ENCODE data around the gene LRRC59.

Gene LRRC59

DNA sequence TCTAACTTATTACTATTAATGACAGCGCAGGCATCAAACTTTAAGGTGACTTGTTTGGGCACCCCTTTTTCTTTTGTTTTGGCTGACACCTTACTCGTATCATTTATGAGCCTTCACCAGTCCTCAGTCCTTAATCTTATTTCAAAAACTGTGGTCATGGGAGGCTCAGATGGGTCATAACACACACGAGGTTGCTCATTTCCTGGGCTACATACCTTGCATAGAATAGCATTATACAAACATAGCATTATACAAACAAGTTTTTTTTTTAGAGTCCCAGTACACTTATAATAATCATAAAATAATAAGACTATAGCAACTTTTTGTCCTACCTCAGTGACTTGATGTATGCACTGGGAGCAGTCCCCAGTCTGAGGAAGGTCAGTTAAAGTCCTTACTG, 17.5 kb upstream of the LRRC59 start:
- Histone ChIP-seq H3K36me3 (ENCODE audit: low read length) (no peaks in the 10 kb centered on the region), H3K9me2 (replicated peaks; ENCODE audit: insufficient read depth, low read length) (no peaks in the 10 kb centered on the region), H3K79me2 (ENCODE audit: insufficient read depth, low read length) (no peaks in the 10 kb centered on the region), H4K20me1 (ENCODE audit: low read depth, low read length) (no peaks in the 10 kb centered on the region), H3K4me2 (ENCODE audit: low read depth, low read length, poor library complexity, severe bottlenecking) (no peak overlapping the region), H3K4me3 (ENCODE audit: insufficient read depth, low read length, poor library complexity, severe bottlenecking) (no peak overlapping the region), H2AFZ (ENCODE audit: low read depth, low read length, severe bottlenecking) (no peak overlapping the region), H3K27me3 (ENCODE audit: low read length) (no peaks in the 10 kb centered on the region), H3K27ac (ENCODE audit: low read depth, low read length) (no peak overlapping the region), H3F3A (ENCODE audit: insufficient read depth) (no peaks in the 10 kb centered on the region), H3K9ac (ENCODE audit: low read length) (no peak overlapping the region), H3K9me3 (ENCODE audit: insufficient read depth, low read length) (no peaks in the 10 kb centered on the region)
- TF ChIP-seq, protein P1, sequence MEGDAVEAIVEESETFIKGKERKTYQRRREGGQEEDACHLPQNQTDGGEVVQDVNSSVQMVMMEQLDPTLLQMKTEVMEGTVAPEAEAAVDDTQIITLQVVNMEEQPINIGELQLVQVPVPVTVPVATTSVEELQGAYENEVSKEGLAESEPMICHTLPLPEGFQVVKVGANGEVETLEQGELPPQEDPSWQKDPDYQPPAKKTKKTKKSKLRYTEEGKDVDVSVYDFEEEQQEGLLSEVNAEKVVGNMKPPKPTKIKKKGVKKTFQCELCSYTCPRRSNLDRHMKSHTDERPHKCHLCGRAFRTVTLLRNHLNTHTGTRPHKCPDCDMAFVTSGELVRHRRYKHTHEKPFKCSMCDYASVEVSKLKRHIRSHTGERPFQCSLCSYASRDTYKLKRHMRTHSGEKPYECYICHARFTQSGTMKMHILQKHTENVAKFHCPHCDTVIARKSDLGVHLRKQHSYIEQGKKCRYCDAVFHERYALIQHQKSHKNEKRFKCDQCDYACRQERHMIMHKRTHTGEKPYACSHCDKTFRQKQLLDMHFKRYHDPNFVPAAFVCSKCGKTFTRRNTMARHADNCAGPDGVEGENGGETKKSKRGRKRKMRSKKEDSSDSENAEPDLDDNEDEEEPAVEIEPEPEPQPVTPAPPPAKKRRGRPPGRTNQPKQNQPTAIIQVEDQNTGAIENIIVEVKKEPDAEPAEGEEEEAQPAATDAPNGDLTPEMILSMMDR (IDR thresholded peaks at IDR 0.05; ENCODE audit: insufficient read depth, low read length, poor library complexity, severe bottlenecking) = no peak
- TF ChIP-seq EZH2phosphoT487 (conservative IDR thresholded peaks at IDR 0.05; ENCODE audit: low read length) = no peak

DNA sequence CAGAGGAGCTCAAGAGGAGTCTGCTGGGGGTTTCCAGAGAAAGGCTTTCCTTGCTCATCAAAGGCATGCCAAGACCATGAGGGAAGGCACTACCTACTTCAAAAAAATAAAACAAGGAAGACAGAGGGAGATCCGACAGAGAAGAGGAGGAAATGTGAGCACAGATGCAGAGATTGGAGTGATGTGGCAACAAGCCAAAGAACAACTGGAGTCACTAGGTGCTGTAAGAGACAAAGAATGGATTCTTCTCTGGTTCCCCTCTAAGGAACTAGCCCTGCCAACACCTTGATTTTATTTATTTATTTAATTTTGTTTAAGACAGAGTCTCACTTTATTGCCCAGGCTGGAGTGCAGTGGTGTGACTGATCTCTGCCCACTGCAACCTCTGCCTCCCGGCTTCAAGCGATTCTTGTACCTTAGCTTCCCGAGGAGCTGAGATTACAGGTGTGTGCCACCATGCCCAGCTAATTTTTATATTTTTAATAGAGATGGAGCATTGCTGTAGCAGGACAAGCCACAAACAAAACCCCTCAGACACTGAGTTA, 14.9 kb upstream of the LRRC59 start:
- H3K4me2 ChIP-seq (ENCODE audit: low read depth, low read length, poor library complexity, severe bottlenecking) = no peak overlapping the region
- no peaks in the 10 kb centered on the region for H3K9me3 ChIP-seq (ENCODE audit: insufficient read depth, low read length)
- no peaks in the 10 kb centered on the region for H3K79me2 ChIP-seq (ENCODE audit: insufficient read depth, low read length)
- no peaks in the 10 kb centered on the region for H3F3A ChIP-seq (ENCODE audit: insufficient read depth)
- no peaks in the 10 kb centered on the region for H3K9me2 ChIP-seq (replicated peaks; ENCODE audit: insufficient read depth, low read length)
- no peak overlapping the region for H3K4me3 ChIP-seq (ENCODE audit: insufficient read depth, low read length, poor library complexity, severe bottlenecking)
- no peaks in the 10 kb centered on the region for H4K20me1 ChIP-seq (ENCODE audit: low read depth, low read length)
- H3K27ac ChIP-seq (ENCODE audit: low read depth, low read length) = no peak overlapping the region
- no peak overlapping the region for H2AFZ ChIP-seq (ENCODE audit: low read depth, low read length, severe bottlenecking)
- H3K27me3 ChIP-seq (ENCODE audit: low read length) = no peaks in the 10 kb centered on the region
- no peaks in the 10 kb centered on the region for H3K36me3 ChIP-seq (ENCODE audit: low read length)
- TF ChIP-seq, protein P1 (IDR thresholded peaks at IDR 0.05; ENCODE audit: insufficient read depth, low read length, poor library complexity, severe bottlenecking) = no peak
- TF ChIP-seq EZH2phosphoT487 (conservative IDR thresholded peaks at IDR 0.05; ENCODE audit: low read length) = no peak
- no peak overlapping the region for H3K9ac ChIP-seq (ENCODE audit: low read length)

DNA sequence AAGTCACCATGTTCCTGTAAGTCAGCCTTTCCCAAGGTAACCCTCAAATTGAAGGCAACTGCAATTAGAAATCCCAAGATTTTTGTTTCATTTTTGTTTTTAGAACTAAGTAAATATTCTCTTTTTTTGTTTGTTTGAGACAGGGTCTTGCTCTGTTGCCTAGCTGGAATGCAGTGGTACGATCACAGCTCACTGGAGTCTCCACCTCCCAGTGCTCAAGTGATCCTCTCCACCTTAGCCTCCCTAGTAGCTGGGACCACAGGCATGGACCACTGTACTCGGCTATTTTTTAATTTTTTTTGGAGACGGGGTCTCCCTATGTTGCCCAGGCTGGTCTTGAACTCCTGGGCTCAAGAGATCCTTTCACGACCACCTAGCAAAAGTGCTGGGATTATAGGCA, 10.6 kb upstream of the LRRC59 start:
- Histone ChIP-seq H3K36me3 (ENCODE audit: low read length) (no peaks in the 10 kb centered on the region), H3K27me3 (ENCODE audit: low read length) (no peaks in the 10 kb centered on the region), H3K9me3 (ENCODE audit: insufficient read depth, low read length) (no peaks in the 10 kb centered on the region), H4K20me1 (ENCODE audit: low read depth, low read length) (no peaks in the 10 kb centered on the region), H3K9ac (ENCODE audit: low read length) (no peak overlapping the region), H3K4me2 (ENCODE audit: low read depth, low read length, poor library complexity, severe bottlenecking) (no peak overlapping the region), H3K27ac (ENCODE audit: low read depth, low read length) (no peak overlapping the region), H3K79me2 (ENCODE audit: insufficient read depth, low read length) (no peaks in the 10 kb centered on the region), H3F3A (ENCODE audit: insufficient read depth) (no peaks in the 10 kb centered on the region), H3K4me3 (ENCODE audit: insufficient read depth, low read length, poor library complexity, severe bottlenecking) (no peak overlapping the region), H3K9me2 (replicated peaks; ENCODE audit: insufficient read depth, low read length) (no peaks in the 10 kb centered on the region), H2AFZ (ENCODE audit: low read depth, low read length, severe bottlenecking) (no peak overlapping the region)
- no peak for TF ChIP-seq EZH2phosphoT487 (conservative IDR thresholded peaks at IDR 0.05; ENCODE audit: low read length)
- TF ChIP-seq, protein P1 (IDR thresholded peaks at IDR 0.05; ENCODE audit: insufficient read depth, low read length, poor library complexity, severe bottlenecking) = no peak

Data from SU-DHL-6 (cell line).